Measurements from ENCODE around the gene RALB.
"Not testable (repeated sequence)": the region's sequence is repeated elsewhere in the genome, so short reads cannot be mapped to it uniquely, and the experiment has no call there.

- TF ChIP-seq, protein P1, sequence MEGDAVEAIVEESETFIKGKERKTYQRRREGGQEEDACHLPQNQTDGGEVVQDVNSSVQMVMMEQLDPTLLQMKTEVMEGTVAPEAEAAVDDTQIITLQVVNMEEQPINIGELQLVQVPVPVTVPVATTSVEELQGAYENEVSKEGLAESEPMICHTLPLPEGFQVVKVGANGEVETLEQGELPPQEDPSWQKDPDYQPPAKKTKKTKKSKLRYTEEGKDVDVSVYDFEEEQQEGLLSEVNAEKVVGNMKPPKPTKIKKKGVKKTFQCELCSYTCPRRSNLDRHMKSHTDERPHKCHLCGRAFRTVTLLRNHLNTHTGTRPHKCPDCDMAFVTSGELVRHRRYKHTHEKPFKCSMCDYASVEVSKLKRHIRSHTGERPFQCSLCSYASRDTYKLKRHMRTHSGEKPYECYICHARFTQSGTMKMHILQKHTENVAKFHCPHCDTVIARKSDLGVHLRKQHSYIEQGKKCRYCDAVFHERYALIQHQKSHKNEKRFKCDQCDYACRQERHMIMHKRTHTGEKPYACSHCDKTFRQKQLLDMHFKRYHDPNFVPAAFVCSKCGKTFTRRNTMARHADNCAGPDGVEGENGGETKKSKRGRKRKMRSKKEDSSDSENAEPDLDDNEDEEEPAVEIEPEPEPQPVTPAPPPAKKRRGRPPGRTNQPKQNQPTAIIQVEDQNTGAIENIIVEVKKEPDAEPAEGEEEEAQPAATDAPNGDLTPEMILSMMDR (IDR thresholded peaks at IDR 0.05), result not testable (repeated sequence)
- TF ChIP-seq POLR2A, EP300, POLR2AphosphoS5 (IDR thresholded peaks at IDR 0.05): not testable (repeated sequence)
Measured at GRCh38 chr2:120310841-120311240, 58.2 kb downstream of the RALB start.
